Stimulated activated effector memory CD8-positive, alpha-beta T cell treated with anti-CD3 and anti-CD28 coated beads, Interleukin-12 subunit alpha, Interleukin-12 subunit beta, amount 100 ng/mL, for 72 hours (primary cell): ENCODE measurements around the gene GRK6.

Experiments used
- ATAC-seq: fragments of 150-1000 bp; cut with Tn5 transposase; 2 replicates; pipeline ENCODE4 v1.10.0; 2021
- DNase-seq, 2 donors: peaks; one replicate each; pipeline ENCODE4 v3.0.0; 2021 to 2022; ENCODE audit warnings: low spot score in 2 of 2
- H3K27ac Mint-ChIP-seq: one replicate; pipeline ENCODE4 v1.8.0; 2022; ENCODE audit warnings: mild to moderate bottlenecking, mixed read lengths
- H3K36me3 Mint-ChIP-seq: one replicate; pipeline ENCODE4 v1.8.0; 2022; ENCODE audit warnings: mild to moderate bottlenecking, mixed read lengths
- H3K4me1 Mint-ChIP-seq: one replicate; pipeline ENCODE4 v1.8.0; 2022; ENCODE audit warnings: mixed read lengths
- H3K4me3 Mint-ChIP-seq: one replicate; pipeline ENCODE4 v1.8.0; 2022; ENCODE audit warnings: mild to moderate bottlenecking, mixed read lengths
- H3K9me3 Mint-ChIP-seq: one replicate; pipeline ENCODE4 v1.8.0; 2022; ENCODE audit warnings: mixed read lengths

The GRK6 gene

GRCh38 chr5:177438468-177438867 lies 12.0 kb downstream of the GRK6 start:
- no peak overlapping the region for H3K4me3 Mint-ChIP-seq
- DNase-seq (no peak), ATAC-seq (no peak)
- peaks cover 52% of the 10 kb centered on the region for H3K4me1 Mint-ChIP-seq
- H3K36me3 Mint-ChIP-seq = peaks cover 93% of the 10 kb centered on the region
- no peaks in the 10 kb centered on the region for H3K9me3 Mint-ChIP-seq
- peak overlapping the region; percentile 83 for H3K27ac Mint-ChIP-seq

- peaks cover 52% of the 10 kb centered on the region for H3K4me1 Mint-ChIP-seq
These were observed 13.1 kb downstream of the GRK6 start for GRCh38 chr5:177439518-177440053.

GRCh38 chr5:177440211-177440989 lies 13.9 kb downstream of the GRK6 start:
- Mint-ChIP-seq H3K4me3 (peak overlapping the region; percentile 53), H3K27ac (peak overlapping the region; percentile 90), H3K4me1 (peaks cover 55% of the 10 kb centered on the region), H3K9me3 (no peaks in the 10 kb centered on the region), H3K36me3 (peaks cover 89% of the 10 kb centered on the region)
- ATAC-seq = peak; percentile 83
- peak; percentile 6 to 48 for DNase-seq

More at GRCh38 chr5:177439518-177440053, 13.1 kb downstream of the GRK6 start:
- no peak for DNase-seq
- ATAC-seq = no peak
- Mint-ChIP-seq H3K4me3 (peak overlapping the region; percentile 53), H3K27ac (peak overlapping the region; percentile 90), H3K36me3 (peaks cover 89% of the 10 kb centered on the region), H3K9me3 (no peaks in the 10 kb centered on the region)

GRCh38 chr5:177440990-177441780 lies 14.7 kb downstream of the GRK6 start:
- H3K9me3 Mint-ChIP-seq = no peaks in the 10 kb centered on the region
- DNase-seq (peak in 1 of 2 donors; percentile 9), ATAC-seq (no peak)
- H3K4me1 Mint-ChIP-seq = peaks cover 62% of the 10 kb centered on the region
- H3K4me3 Mint-ChIP-seq = peak overlapping the region; percentile 9
- H3K36me3 Mint-ChIP-seq = peaks cover 89% of the 10 kb centered on the region
- peak overlapping the region; percentile 90 for H3K27ac Mint-ChIP-seq

GRCh38 chr5:177442066-177442826 lies 15.8 kb downstream of the GRK6 start:
- H3K27ac Mint-ChIP-seq = peak overlapping the region; percentile 90
- H3K4me1 Mint-ChIP-seq = peaks cover 55% of the 10 kb centered on the region
- peak in 1 of 2 donors; percentile 49 for DNase-seq
- no peak for ATAC-seq
- no peak overlapping the region for H3K4me3 Mint-ChIP-seq
- H3K36me3 Mint-ChIP-seq = peaks cover 81% of the 10 kb centered on the region
- no peaks in the 10 kb centered on the region for H3K9me3 Mint-ChIP-seq

GRCh38 chr5:177443144-177443983 lies 16.9 kb downstream of the GRK6 start:
- peak overlapping the region; percentile 90 for H3K27ac Mint-ChIP-seq
- H3K9me3 Mint-ChIP-seq = no peaks in the 10 kb centered on the region
- DNase-seq (peak; percentile 4 to 52), ATAC-seq (no peak)
- H3K4me1 Mint-ChIP-seq = peaks cover 63% of the 10 kb centered on the region
- H3K36me3 Mint-ChIP-seq = peaks cover 79% of the 10 kb centered on the region
- H3K4me3 Mint-ChIP-seq = no peak overlapping the region

DNA sequence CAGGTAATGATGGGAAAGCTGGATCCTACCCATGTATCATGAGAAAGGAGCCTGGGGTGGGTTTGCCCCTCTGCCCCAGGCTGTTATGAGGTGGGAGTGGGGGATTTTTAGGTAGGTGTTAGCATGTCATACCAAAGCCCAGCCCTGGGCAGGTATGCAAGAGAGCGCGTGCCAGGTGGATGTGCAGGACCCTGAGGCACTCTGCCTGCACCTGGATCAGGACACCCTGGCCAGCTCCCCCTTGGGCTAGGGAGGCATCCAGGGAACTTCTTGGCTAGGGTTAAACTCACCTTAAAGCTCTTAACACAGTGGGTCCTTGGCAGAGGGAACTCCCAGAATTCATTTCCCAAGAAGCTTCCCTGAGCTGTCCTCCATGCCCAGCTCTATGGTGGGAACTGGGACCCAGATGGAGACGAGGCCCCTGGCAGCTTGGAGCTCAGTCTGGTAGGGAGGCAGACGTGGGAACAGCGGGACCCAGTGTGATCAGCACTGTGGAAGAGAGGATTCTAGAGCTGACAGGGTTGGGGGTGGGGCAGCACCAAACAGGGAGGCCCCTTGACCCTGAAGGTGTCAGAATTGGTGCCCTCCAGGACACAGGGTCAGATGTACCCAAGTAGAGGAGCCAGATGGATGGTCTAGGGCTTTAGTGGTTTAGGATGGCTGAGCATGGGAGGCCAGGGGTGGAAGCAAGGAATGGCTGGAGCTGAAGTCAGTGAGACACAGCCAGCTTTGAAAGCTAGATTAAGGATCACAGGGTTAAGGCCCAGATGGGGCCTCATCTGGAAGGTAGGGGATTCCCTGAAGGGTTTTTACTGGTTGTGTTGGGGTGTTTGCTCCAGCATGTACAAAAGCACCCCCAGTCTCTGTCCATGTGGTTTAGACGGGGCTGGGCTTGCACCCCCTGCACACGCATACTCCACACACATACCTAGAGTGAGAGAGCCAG lies 17.9 kb downstream of the GRK6 start:
- ATAC-seq (no peak), DNase-seq (no peak)
- H3K9me3 Mint-ChIP-seq = no peaks in the 10 kb centered on the region
- peaks cover 77% of the 10 kb centered on the region for H3K36me3 Mint-ChIP-seq
- H3K4me3 Mint-ChIP-seq = peak overlapping the region; percentile 72
- peak overlapping the region; percentile 90 for H3K27ac Mint-ChIP-seq
- H3K4me1 Mint-ChIP-seq = peaks cover 66% of the 10 kb centered on the region

- Mint-ChIP-seq H3K36me3 (peaks cover 75% of the 10 kb centered on the region), H3K27ac (peak overlapping the region; percentile 90), H3K4me3 (peak overlapping the region; percentile 72), H3K9me3 (no peaks in the 10 kb centered on the region), H3K4me1 (peaks cover 57% of the 10 kb centered on the region)
- DNase-seq (no peak), ATAC-seq (no peak)
These were observed 18.8 kb downstream of the GRK6 start for GRCh38 chr5:177445052-177445916.

DNA sequence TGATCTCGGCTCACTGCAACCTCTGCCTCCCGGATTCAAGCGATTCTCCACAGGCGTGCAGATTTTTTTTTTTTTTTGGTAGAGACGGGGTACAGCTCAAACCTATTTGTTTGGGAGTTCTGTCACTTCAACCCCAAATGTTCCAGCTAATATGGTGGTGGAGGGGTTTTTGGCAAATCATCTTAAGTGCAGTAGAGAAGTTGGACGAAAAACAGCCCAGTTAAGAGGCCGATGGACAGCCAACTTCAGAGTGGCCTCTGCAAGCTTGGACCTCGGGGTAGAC lies 19.4 kb downstream of the GRK6 start:
- DNase-seq (no peak), ATAC-seq (no peak)
- Mint-ChIP-seq H3K4me3 (peak overlapping the region; percentile 72), H3K4me1 (peaks cover 54% of the 10 kb centered on the region), H3K9me3 (no peaks in the 10 kb centered on the region), H3K36me3 (peaks cover 74% of the 10 kb centered on the region), H3K27ac (peak overlapping the region; percentile 90)

DNA sequence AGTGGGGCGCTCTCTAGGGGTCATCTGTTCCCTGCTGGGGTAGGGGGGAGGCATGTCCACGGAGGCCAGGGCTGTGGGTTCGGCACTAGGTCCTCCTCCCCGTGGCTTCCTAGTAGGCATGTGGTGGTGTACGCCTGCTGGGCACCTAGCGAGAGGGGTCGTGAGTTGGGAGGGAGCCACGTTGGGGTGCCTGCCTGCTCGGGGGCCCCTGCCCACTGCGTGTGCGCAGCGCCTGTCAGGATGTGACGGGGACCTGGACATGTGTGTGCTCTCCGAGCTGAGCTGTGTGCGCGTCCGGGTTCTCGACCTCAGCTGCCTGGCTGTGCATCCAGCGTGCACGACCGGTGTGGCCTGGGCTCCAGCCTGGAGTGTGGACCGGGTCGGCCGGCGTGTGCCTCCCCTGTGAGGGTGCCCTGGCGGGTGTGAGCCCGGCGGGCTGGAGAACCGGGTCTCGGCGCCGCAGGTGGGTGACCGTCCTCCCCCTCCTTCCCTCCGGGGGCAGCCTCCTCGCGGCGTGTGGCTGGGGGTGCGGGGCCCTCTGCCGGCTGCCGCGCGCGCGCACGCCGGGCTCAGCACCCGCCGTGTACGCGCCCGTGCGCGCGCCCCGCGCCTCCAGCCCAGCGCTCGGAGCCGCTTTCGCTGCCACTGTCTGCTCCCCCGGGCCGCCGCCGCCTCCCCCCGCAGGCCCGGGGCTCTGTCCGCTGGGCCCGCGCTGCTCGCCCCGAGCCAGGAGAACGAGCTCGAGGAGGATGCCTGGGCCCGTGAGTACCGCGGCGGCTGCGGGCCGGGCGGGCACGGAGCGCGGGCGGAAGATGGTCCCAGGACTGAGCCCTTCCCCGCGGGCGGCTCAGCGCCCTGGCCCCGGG lies 20.0 kb downstream of the GRK6 start, which contains the start of gene PRR7:
Gene PRR7, plus strand, starts transcription at position 615 of the 866 bp plus-strand sequence. CDS start 8,254 bp downstream, outside the sequence.
- peak within 1 kb of the TSS; percentile 90 for H3K27ac Mint-ChIP-seq
- ATAC-seq = peak; percentile 76
- peak; percentile 57 to 83 for DNase-seq
- peak within 1 kb of the TSS; percentile 72 for H3K4me3 Mint-ChIP-seq
- no peaks in the 10 kb centered on the region for H3K9me3 Mint-ChIP-seq
- peaks cover 71% of the 10 kb centered on the region for H3K36me3 Mint-ChIP-seq
- H3K4me1 Mint-ChIP-seq = peaks cover 52% of the 10 kb centered on the region

- no peak for DNase-seq
- no peaks in the 10 kb centered on the region for H3K9me3 Mint-ChIP-seq
- H3K4me1 Mint-ChIP-seq = peaks cover 51% of the 10 kb centered on the region
- peak overlapping the region; percentile 81 for H3K27ac Mint-ChIP-seq
- H3K36me3 Mint-ChIP-seq = peaks cover 64% of the 10 kb centered on the region
- H3K4me3 Mint-ChIP-seq = peak overlapping the region; percentile 72
- ATAC-seq = peak; percentile 40
These were observed 20.7 kb downstream of the GRK6 start for GRCh38 chr5:177447066-177447610.
